NOMO-1 treated with DMSO at 0.1 percent for 48 hours (cell line): Measurements from ENCODE around the gene BCKDHA.
"Not testable (repeated sequence)": the region's sequence is repeated elsewhere in the genome, so short reads cannot be mapped to it uniquely, and the experiment has no call there.

Experiments used
- DNase-seq: peaks from one replicate; lab custom pipeline; 2025; ENCODE audit not compliant: unreplicated experiment; lab: John Stamatoyannopoulos, UW

Gene BCKDHA

GRCh38 chr19:41403181-41403970 is 5.8 kb downstream of the BCKDHA start:
- DNase-seq = no peak

GRCh38 chr19:41405776-41406175 is 8.2 kb downstream of the BCKDHA start:
- no peak for DNase-seq

GRCh38 chr19:41407271-41407670 is 9.7 kb downstream of the BCKDHA start:
- peak; percentile 74 for DNase-seq

- peak; percentile 35 for DNase-seq
These were observed 10.6 kb downstream of the BCKDHA start for GRCh38 chr19:41408256-41408655.

GRCh38 chr19:41408846-41409245 is 11.2 kb downstream of the BCKDHA start:
- DNase-seq = not testable (repeated sequence)

- no peak for DNase-seq
These were observed 11.7 kb downstream of the BCKDHA start for GRCh38 chr19:41409288-41409687.

- no peak for DNase-seq
These were observed 12.9 kb downstream of the BCKDHA start for GRCh38 chr19:41410336-41411054.

GRCh38 chr19:41411100-41411967 is 13.7 kb downstream of the BCKDHA start:
- DNase-seq = no peak

GRCh38 chr19:41411968-41412265 is 14.3 kb downstream of the BCKDHA start:
- DNase-seq = no peak

GRCh38 chr19:41412953-41413352 is 15.3 kb downstream of the BCKDHA start:
- no peak for DNase-seq

GRCh38 chr19:41413947-41414346 is 16.3 kb downstream of the BCKDHA start:
- DNase-seq = no peak

GRCh38 chr19:41414461-41414860 is 16.8 kb downstream of the BCKDHA start:
- DNase-seq = no peak

- DNase-seq = no peak
These were observed 17.5 kb downstream of the BCKDHA start for GRCh38 chr19:41415154-41415571.

GRCh38 chr19:41416194-41416674 is 18.6 kb downstream of the BCKDHA start:
- DNase-seq = peak; percentile 27

GRCh38 chr19:41420101-41420880 is 22.7 kb downstream of the BCKDHA start:
- peak; percentile 83 for DNase-seq

GRCh38 chr19:41421314-41421713 is 23.7 kb downstream of the BCKDHA start:
- DNase-seq = no peak

GRCh38 chr19:41421973-41422372 is 24.4 kb downstream of the BCKDHA start:
- no peak for DNase-seq

- DNase-seq = no peak
These were observed 24.8 kb downstream of the BCKDHA start for GRCh38 chr19:41422456-41422855.

GRCh38 chr19:41422955-41423354 is 25.3 kb downstream of the BCKDHA start:
- DNase-seq = no peak

GRCh38 chr19:41424335-41425173 is 26.9 kb downstream of the BCKDHA start:
- peak; percentile 65 for DNase-seq
